ENCODE measurements around the gene TMEM150C.
"Not testable (repeated sequence)": the region's sequence is repeated elsewhere in the genome, so short reads cannot be mapped to it uniquely, and the experiment has no call there.

The TMEM150C gene

GRCh38 chr4:82515705-82516104 lies 46.1 kb downstream of the TMEM150C start:
- DNase-seq (ENCODE audit: low spot score): no peak

GRCh38 chr4:82513382-82513781 lies 48.4 kb downstream of the TMEM150C start:
- no peak for DNase-seq (ENCODE audit: low spot score)

GRCh38 chr4:82510216-82510615 lies 51.6 kb downstream of the TMEM150C start:
- DNase-seq (ENCODE audit: low spot score): no peak

- DNase-seq (ENCODE audit: low spot score): no peak
Observed at GRCh38 chr4:82508806-82509428, 52.9 kb downstream of the TMEM150C start.

GRCh38 chr4:82508011-82508410 lies 53.8 kb downstream of the TMEM150C start:
- DNase-seq (ENCODE audit: low spot score): no peak

- DNase-seq (ENCODE audit: low spot score): no peak
Observed at GRCh38 chr4:82501154-82501442, 60.7 kb downstream of the TMEM150C start.

GRCh38 chr4:82500435-82501153 lies 61.2 kb downstream of the TMEM150C start:
- DNase-seq (ENCODE audit: low spot score): no peak

- no peak for DNase-seq (ENCODE audit: low spot score)
Observed at GRCh38 chr4:82499738-82500434, 61.9 kb downstream of the TMEM150C start.

- DNase-seq (ENCODE audit: low spot score): no peak
Observed at GRCh38 chr4:82496349-82496748, 65.4 kb downstream of the TMEM150C start.

GRCh38 chr4:82495666-82496065 lies 66.1 kb downstream of the TMEM150C start:
- DNase-seq (ENCODE audit: low spot score): no peak

GRCh38 chr4:82493721-82494425 lies 67.9 kb downstream of the TMEM150C start:
- no peak for DNase-seq (ENCODE audit: low spot score)

- no peak for DNase-seq (ENCODE audit: low spot score)
Observed at GRCh38 chr4:82491251-82491960, 70.4 kb downstream of the TMEM150C start.

- no peak for DNase-seq (ENCODE audit: low spot score)
Observed at GRCh38 chr4:82489987-82490386, 71.8 kb downstream of the TMEM150C start.

- no peak for DNase-seq (ENCODE audit: low spot score)
Observed at GRCh38 chr4:82489076-82489475, 72.7 kb downstream of the TMEM150C start.

- DNase-seq (ENCODE audit: low spot score): no peak
Observed at GRCh38 chr4:82484996-82485783, 76.6 kb downstream of the TMEM150C start.

GRCh38 chr4:82482387-82482786 lies 79.4 kb downstream of the TMEM150C start:
- no peak for DNase-seq (ENCODE audit: low spot score)

GRCh38 chr4:82481506-82481840 lies 80.3 kb downstream of the TMEM150C start:
- no peak for DNase-seq (ENCODE audit: low spot score)

- DNase-seq (ENCODE audit: low spot score): no peak
Observed at GRCh38 chr4:82480771-82481505, 80.8 kb downstream of the TMEM150C start.

- DNase-seq (ENCODE audit: low spot score): no peak
Observed at GRCh38 chr4:82479562-82479961, 82.2 kb downstream of the TMEM150C start.

- not testable (repeated sequence) for DNase-seq (ENCODE audit: low spot score)
Observed at GRCh38 chr4:82477469-82477868, 84.3 kb downstream of the TMEM150C start.

- not testable (repeated sequence) for DNase-seq (ENCODE audit: low spot score)
Observed at GRCh38 chr4:82475931-82476330, 85.9 kb downstream of the TMEM150C start.
